ENCODE measurements around the gene AK5.
"Not testable (repeated sequence)": the region's sequence is repeated elsewhere in the genome, so short reads cannot be mapped to it uniquely, and the experiment has no call there.

Gene AK5

GRCh38 chr1:77406661-77407060 lies 124.8 kb downstream of the AK5 start:
- Histone ChIP-seq H3K27ac (ENCODE audit: low read depth, low read length) (no peak overlapping the region), H3K9ac (ENCODE audit: low read length) (no peak overlapping the region), H3K27me3 (ENCODE audit: control insufficient read depth in 1 of 2, insufficient read depth in 2 of 2, low read length in 2 of 2) (no peaks in the 10 kb centered on the region), H3K4me3 (ENCODE audit: low read depth in 1 of 2, low read length in 2 of 2) (no peak overlapping the region), H3K36me3 (ENCODE audit: insufficient read depth, low read length) (no peaks in the 10 kb centered on the region), H3K9me3 (ENCODE audit: low read length) (no peaks in the 10 kb centered on the region), H3K4me1 (ENCODE audit: insufficient read depth, low read length) (no peaks in the 10 kb centered on the region)

DNA sequence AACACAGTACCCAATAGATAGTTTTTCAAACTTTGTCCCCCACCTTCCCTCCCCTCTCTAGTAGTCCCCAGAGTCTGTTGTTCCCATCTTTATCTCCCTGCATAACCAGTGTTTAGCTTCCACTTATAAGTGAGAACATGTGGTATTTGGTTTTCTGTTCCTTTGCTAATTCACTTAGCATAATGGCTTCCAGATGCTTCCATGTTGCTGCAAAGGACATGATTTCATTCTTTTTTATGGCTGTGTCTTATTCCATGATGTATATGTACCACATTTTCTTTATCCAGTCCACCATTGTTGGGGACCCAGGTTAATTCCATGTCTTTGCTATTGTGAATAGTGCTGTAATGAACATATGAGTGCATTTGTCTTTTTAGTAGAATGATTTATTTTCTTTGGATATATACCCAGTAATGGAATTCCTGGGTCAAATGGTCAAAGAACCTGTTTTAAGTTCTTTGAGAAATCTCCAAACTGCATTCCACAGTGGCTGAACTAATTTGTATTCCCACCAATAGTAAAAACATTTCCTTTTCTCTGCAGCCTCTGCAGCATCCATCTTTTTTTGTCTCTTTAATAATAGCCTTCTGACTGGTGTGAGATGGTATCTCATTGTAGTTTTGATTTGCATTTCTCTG lies 126.0 kb downstream of the AK5 start:
- Histone ChIP-seq H3K27ac (ENCODE audit: low read depth, low read length) (no peak overlapping the region), H3K9ac (ENCODE audit: low read length) (no peak overlapping the region), H3K27me3 (ENCODE audit: control insufficient read depth in 1 of 2, insufficient read depth in 2 of 2, low read length in 2 of 2) (no peaks in the 10 kb centered on the region), H3K4me3 (ENCODE audit: low read depth in 1 of 2, low read length in 2 of 2) (no peak overlapping the region), H3K9me3 (ENCODE audit: low read length) (no peaks in the 10 kb centered on the region), H3K36me3 (ENCODE audit: insufficient read depth, low read length) (no peaks in the 10 kb centered on the region), H3K4me1 (ENCODE audit: insufficient read depth, low read length) (no peaks in the 10 kb centered on the region)

DNA sequence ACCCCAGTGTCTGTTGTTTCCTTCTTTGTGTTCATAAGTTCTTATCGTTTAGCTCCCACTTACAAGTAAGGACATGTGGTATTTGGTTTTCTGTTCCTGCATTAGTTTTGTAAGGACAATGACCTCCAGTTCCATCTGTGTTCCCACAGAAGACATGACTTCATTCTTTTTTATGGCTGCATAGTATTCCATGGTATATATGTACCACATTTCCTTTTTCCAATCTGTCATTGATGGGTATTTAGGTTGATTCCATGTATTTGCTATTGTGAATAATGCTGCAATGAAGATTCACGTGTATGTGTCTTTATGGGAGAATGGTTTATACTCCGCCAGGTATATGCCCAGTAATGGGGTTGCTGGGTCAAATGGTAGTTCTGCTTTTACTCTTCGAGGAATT lies 127.1 kb downstream of the AK5 start:
- H3K9ac ChIP-seq (ENCODE audit: low read length); H3K9me3 ChIP-seq (ENCODE audit: low read length); H3K4me1 ChIP-seq (ENCODE audit: insufficient read depth, low read length); H3K27ac ChIP-seq (ENCODE audit: low read depth, low read length); H3K36me3 ChIP-seq (ENCODE audit: insufficient read depth, low read length); H3K4me3 ChIP-seq (ENCODE audit: low read depth in 1 of 2, low read length in 2 of 2); H3K27me3 ChIP-seq (ENCODE audit: control insufficient read depth in 1 of 2, insufficient read depth in 2 of 2, low read length in 2 of 2): not testable (repeated sequence)

- Histone ChIP-seq H3K4me1 (ENCODE audit: insufficient read depth, low read length) (no peaks in the 10 kb centered on the region), H3K27ac (ENCODE audit: low read depth, low read length) (no peak overlapping the region), H3K27me3 (ENCODE audit: control insufficient read depth in 1 of 2, insufficient read depth in 2 of 2, low read length in 2 of 2) (no peaks in the 10 kb centered on the region), H3K36me3 (ENCODE audit: insufficient read depth, low read length) (no peaks in the 10 kb centered on the region), H3K4me3 (ENCODE audit: low read depth in 1 of 2, low read length in 2 of 2) (no peak overlapping the region), H3K9ac (ENCODE audit: low read length) (no peak overlapping the region), H3K9me3 (ENCODE audit: low read length) (no peaks in the 10 kb centered on the region)
Observed at GRCh38 chr1:77412069-77412819, 130.4 kb downstream of the AK5 start.

DNA sequence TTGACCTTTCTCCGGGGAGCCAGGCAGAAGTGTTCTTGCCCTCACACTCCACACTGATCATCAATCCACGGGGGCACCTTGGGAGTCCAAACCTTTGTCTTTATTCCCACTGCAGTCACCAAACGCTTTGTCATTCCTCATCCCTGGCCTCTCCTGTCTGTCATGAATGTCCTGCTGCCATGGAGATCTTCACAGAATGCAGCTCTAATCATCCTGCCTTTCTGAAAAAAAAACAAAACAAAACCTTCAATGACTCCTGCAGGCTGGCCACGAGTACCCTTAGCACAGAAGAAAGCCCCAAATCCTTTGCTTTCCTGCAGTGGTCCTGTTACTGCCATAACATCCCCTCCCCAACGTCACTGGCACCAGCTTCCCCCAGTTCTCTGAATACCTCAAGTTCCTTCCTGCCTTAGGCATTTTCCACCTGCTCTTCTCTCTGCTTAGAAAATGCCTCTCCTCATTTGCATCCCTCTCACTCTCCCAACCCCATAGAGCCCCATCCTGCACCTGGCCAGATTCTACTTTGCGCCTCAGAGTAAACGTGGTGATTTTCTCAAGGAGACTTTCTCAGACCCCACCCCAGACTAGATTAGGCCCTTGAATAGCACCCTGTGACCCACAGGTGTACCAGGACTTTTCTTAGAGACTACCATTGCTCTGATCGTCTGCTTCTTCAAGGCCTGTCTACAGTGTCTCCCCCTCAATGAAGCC lies 131.2 kb downstream of the AK5 start:
- Histone ChIP-seq H3K27me3 (ENCODE audit: control insufficient read depth in 1 of 2, insufficient read depth in 2 of 2, low read length in 2 of 2) (no peaks in the 10 kb centered on the region), H3K9me3 (ENCODE audit: low read length) (no peaks in the 10 kb centered on the region), H3K9ac (ENCODE audit: low read length) (no peak overlapping the region), H3K27ac (ENCODE audit: low read depth, low read length) (no peak overlapping the region), H3K36me3 (ENCODE audit: insufficient read depth, low read length) (no peaks in the 10 kb centered on the region), H3K4me1 (ENCODE audit: insufficient read depth, low read length) (no peaks in the 10 kb centered on the region), H3K4me3 (ENCODE audit: low read depth in 1 of 2, low read length in 2 of 2) (no peak overlapping the region)

GRCh38 chr1:77413541-77414335 lies 131.9 kb downstream of the AK5 start:
- Histone ChIP-seq H3K9ac (ENCODE audit: low read length) (no peak overlapping the region), H3K4me3 (ENCODE audit: low read depth in 1 of 2, low read length in 2 of 2) (no peak overlapping the region), H3K27ac (ENCODE audit: low read depth, low read length) (no peak overlapping the region), H3K36me3 (ENCODE audit: insufficient read depth, low read length) (no peaks in the 10 kb centered on the region), H3K27me3 (ENCODE audit: control insufficient read depth in 1 of 2, insufficient read depth in 2 of 2, low read length in 2 of 2) (no peaks in the 10 kb centered on the region), H3K9me3 (ENCODE audit: low read length) (no peaks in the 10 kb centered on the region), H3K4me1 (ENCODE audit: insufficient read depth, low read length) (no peaks in the 10 kb centered on the region)

- no peaks in the 10 kb centered on the region for H3K36me3 ChIP-seq (ENCODE audit: insufficient read depth, low read length)
- no peaks in the 10 kb centered on the region for H3K4me1 ChIP-seq (ENCODE audit: insufficient read depth, low read length)
- H3K9ac ChIP-seq (ENCODE audit: low read length) = no peak overlapping the region
- H3K9me3 ChIP-seq (ENCODE audit: low read length) = no peaks in the 10 kb centered on the region
- no peak overlapping the region for H3K4me3 ChIP-seq (ENCODE audit: low read depth in 1 of 2, low read length in 2 of 2)
- H3K27me3 ChIP-seq (ENCODE audit: control insufficient read depth in 1 of 2, insufficient read depth in 2 of 2, low read length in 2 of 2) = no peaks in the 10 kb centered on the region
- H3K27ac ChIP-seq (ENCODE audit: low read depth, low read length) = no peak overlapping the region
Observed at GRCh38 chr1:77415579-77415978, 133.8 kb downstream of the AK5 start.

DNA sequence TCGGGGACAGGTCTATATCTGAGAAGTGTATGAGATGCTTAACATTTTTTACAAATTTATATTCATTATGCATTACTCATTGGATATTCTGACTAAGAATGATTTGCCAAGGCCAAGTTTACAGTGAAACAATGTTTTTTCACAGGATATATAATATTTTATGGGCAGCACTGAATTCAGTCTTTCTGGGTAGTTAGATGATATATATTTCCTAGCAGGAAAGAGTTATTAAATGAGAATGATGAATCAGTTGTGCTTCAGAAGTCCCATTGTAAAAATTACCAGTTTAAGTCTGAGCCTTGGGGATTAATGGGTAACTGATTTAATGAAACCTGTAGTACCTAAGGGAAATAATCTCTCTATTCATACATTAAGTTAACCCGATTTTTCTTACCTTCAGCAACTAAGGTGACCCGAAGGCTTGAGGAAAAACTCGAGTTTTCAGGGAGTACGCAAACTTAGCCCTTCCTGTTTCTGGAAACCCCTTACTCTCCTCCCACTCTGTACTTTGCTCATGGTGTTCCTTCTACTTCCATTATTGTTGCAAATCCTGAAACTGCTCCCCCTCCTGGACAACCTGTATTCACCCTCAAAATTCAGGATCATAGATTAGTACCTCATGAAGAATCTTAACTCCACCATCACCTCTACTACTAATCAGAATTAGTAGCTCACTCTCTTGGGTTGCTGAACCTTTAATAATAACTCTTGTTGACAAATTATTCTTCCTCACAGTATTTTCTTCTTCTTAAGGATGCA lies 135.1 kb downstream of the AK5 start:
- Histone ChIP-seq H3K36me3 (ENCODE audit: insufficient read depth, low read length) (no peaks in the 10 kb centered on the region), H3K9me3 (ENCODE audit: low read length) (no peaks in the 10 kb centered on the region), H3K4me1 (ENCODE audit: insufficient read depth, low read length) (no peaks in the 10 kb centered on the region), H3K27ac (ENCODE audit: low read depth, low read length) (no peak overlapping the region), H3K27me3 (ENCODE audit: control insufficient read depth in 1 of 2, insufficient read depth in 2 of 2, low read length in 2 of 2) (no peaks in the 10 kb centered on the region), H3K9ac (ENCODE audit: low read length) (no peak overlapping the region), H3K4me3 (ENCODE audit: low read depth in 1 of 2, low read length in 2 of 2) (no peak overlapping the region)

DNA sequence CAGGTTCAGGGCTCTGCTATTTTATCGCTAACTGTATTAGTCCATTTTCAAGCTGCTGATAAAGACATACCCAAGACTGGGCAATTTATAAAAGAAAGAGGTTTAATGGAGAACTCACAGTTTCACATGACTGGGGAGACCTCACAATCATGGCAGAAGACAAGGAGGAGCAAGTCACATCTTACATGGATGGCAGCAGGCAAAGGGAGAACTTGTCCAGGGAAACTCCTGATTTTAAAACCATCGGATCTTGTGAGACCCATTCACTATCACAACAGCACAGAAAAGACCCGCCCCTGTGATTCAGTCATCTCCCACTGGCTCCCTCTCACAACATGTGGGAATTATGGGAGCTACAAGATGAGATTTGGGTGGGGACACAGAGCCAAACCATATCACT lies 136.2 kb downstream of the AK5 start:
- H3K27ac ChIP-seq (ENCODE audit: low read depth, low read length); H3K36me3 ChIP-seq (ENCODE audit: insufficient read depth, low read length); H3K9me3 ChIP-seq (ENCODE audit: low read length): not testable (repeated sequence)

GRCh38 chr1:77421504-77422233 lies 139.8 kb downstream of the AK5 start:
- H3K9me3 ChIP-seq (ENCODE audit: low read length) = no peaks in the 10 kb centered on the region
- no peak overlapping the region for H3K4me3 ChIP-seq (ENCODE audit: low read depth in 1 of 2, low read length in 2 of 2)
- no peak overlapping the region for H3K9ac ChIP-seq (ENCODE audit: low read length)
- no peaks in the 10 kb centered on the region for H3K4me1 ChIP-seq (ENCODE audit: insufficient read depth, low read length)
- no peaks in the 10 kb centered on the region for H3K36me3 ChIP-seq (ENCODE audit: insufficient read depth, low read length)
- no peak overlapping the region for H3K27ac ChIP-seq (ENCODE audit: low read depth, low read length)
- no peaks in the 10 kb centered on the region for H3K27me3 ChIP-seq (ENCODE audit: control insufficient read depth in 1 of 2, insufficient read depth in 2 of 2, low read length in 2 of 2)

More for the DNA sequence above, 136.2 kb downstream of the AK5 start:
- not testable (repeated sequence) for H3K4me1 ChIP-seq (ENCODE audit: insufficient read depth, low read length); H3K4me3 ChIP-seq (ENCODE audit: low read depth in 1 of 2, low read length in 2 of 2); H3K9ac ChIP-seq (ENCODE audit: low read length); H3K27me3 ChIP-seq (ENCODE audit: control insufficient read depth in 1 of 2, insufficient read depth in 2 of 2, low read length in 2 of 2)

Data from muscle layer of colon (tissue), 2 donors.